WTC11 (cell line): ENCODE data around the gene TRIM58. TPM values are rescaled to one million over a fixed set of nuclear protein-coding genes. Genes with fewer than 3 reads are reported as not detected.

Experiments used
- ATAC-seq: fragments of 200-7000 bp; cut with Tn5 transposase; 2 replicates; pipeline ENCODE4 v1.10.0; 2021; ENCODE audit warnings: mild to moderate bottlenecking, moderate library complexity
- CTCF ChIA-PET: fragments of 300-600 bp; sonication (Branson Sonifier 250); formaldehyde crosslinking; loops from one replicate; lab custom pipeline; 2021; ENCODE audit warnings: antibody characterized with exemption; lab: Charles Lee
- POLR2A ChIA-PET: fragments of 350-600 bp; sonication (Branson Sonifier 250); formaldehyde crosslinking; loops from one replicate; lab custom pipeline; 2021; ENCODE audit warnings: antibody characterized with exemption; lab: Charles Lee
- DNase-seq: peaks from one replicate; pipeline ENCODE4 v3.0.0; 2021; ENCODE audit warnings: low spot score
- H3K27ac Mint-ChIP-seq: 2 replicates; pipeline ENCODE4 v1.8.0; 2021; ENCODE audit warnings: mixed read lengths
- H3K27me3 Mint-ChIP-seq: 2 replicates; pipeline ENCODE4 v1.8.0; 2021; ENCODE audit warnings: low read depth, mild to moderate bottlenecking, moderate library complexity, mixed read lengths
- H3K36me3 Mint-ChIP-seq: 2 replicates; pipeline ENCODE4 v1.8.0; 2021; ENCODE audit warnings: mixed read lengths
- H3K4me1 Mint-ChIP-seq: 2 replicates; pipeline ENCODE4 v1.8.0; 2022; ENCODE audit warnings: mixed read lengths
- H3K4me3 Mint-ChIP-seq: 2 replicates; pipeline ENCODE4 v1.8.0; 2021; ENCODE audit warnings: mild to moderate bottlenecking, moderate library complexity, mixed read lengths
- H3K9me3 Mint-ChIP-seq: 2 replicates; pipeline ENCODE4 v1.8.0; 2021; ENCODE audit warnings: mixed read lengths
- ARID4B ChIP-seq: sonication (generic); formaldehyde crosslinking; IDR thresholded peaks from 2 replicates; pipeline ENCODE4 v1.8.0; 2023; ENCODE audit warnings: missing genetic modification reagents, mild to moderate bottlenecking, borderline replicate concordance
- CDX4 ChIP-seq: fragments of 250-450 bp; sonication (Bioruptor Pico); IDR thresholded peaks from 2 replicates; pipeline ENCODE4 v1.9.0; 2021; ENCODE audit warnings: moderate library complexity, mild to moderate bottlenecking, inconsistent platforms, borderline replicate concordance
- E2F4 ChIP-seq: sonication (generic); formaldehyde crosslinking; IDR thresholded peaks from 2 replicates; pipeline ENCODE4 v1.8.1; 2022; ENCODE audit warnings: low read depth, mild to moderate bottlenecking, moderate library complexity, missing genetic modification reagents, borderline replicate concordance
- E2F5 ChIP-seq: sonication (generic); formaldehyde crosslinking; IDR thresholded peaks from 2 replicates; pipeline ENCODE4 v1.8.1; 2022; ENCODE audit warnings: mild to moderate bottlenecking, moderate library complexity, missing genetic modification reagents
- ELF4 ChIP-seq: sonication (generic); formaldehyde crosslinking; IDR thresholded peaks from 2 replicates; pipeline ENCODE4 v1.8.1; 2022; ENCODE audit warnings: low read depth, mild to moderate bottlenecking, moderate library complexity, missing genetic modification reagents
- GABPB1 ChIP-seq: sonication (generic); formaldehyde crosslinking; IDR thresholded peaks from 2 replicates; pipeline ENCODE4 v1.8.1; 2023; ENCODE audit warnings: mild to moderate bottlenecking, missing genetic modification reagents
- GTF2I ChIP-seq: fragments of 250-450 bp; sonication (Bioruptor Pico); conservative IDR thresholded peaks from 2 replicates; pipeline ENCODE4 v1.4.0; 2021; ENCODE audit warnings: mild to moderate bottlenecking
- MLX ChIP-seq: sonication (generic); formaldehyde crosslinking; IDR thresholded peaks from 2 replicates; pipeline ENCODE4 v1.8.1; 2023; ENCODE audit warnings: mild to moderate bottlenecking, missing genetic modification reagents, moderate library complexity
- NFYB ChIP-seq: sonication (generic); formaldehyde crosslinking; conservative IDR thresholded peaks from 2 replicates; pipeline ENCODE4 v1.8.0; 2022; ENCODE audit warnings: low read depth, missing genetic modification reagents
- NR1H2 ChIP-seq: sonication (generic); formaldehyde crosslinking; IDR thresholded peaks from 2 replicates; pipeline ENCODE4 v1.9.0; 2021; ENCODE audit warnings: mild to moderate bottlenecking, moderate library complexity, missing genetic modification reagents
- NR3C1 ChIP-seq: sonication (generic); formaldehyde crosslinking; conservative IDR thresholded peaks from 2 replicates; pipeline ENCODE4 v1.8.1; 2023; ENCODE audit warnings: low read depth, mild to moderate bottlenecking, missing genetic modification reagents
- PREB ChIP-seq: sonication (generic); formaldehyde crosslinking; IDR thresholded peaks from 2 replicates; pipeline ENCODE4 v1.8.1; 2022; ENCODE audit warnings: mild to moderate bottlenecking, missing genetic modification reagents, moderate library complexity, borderline replicate concordance
- PRRX2 ChIP-seq: fragments of 250-450 bp; sonication (Bioruptor Pico); IDR thresholded peaks from 2 replicates; pipeline ENCODE4 v1.8.0; 2021; ENCODE audit warnings: mild to moderate bottlenecking
- SOX15 ChIP-seq: fragments of 250-450 bp; sonication (Bioruptor Pico); IDR thresholded peaks from 2 replicates; pipeline ENCODE4 v1.9.0; 2021; ENCODE audit warnings: mild to moderate bottlenecking
- TEAD1 ChIP-seq: sonication (generic); formaldehyde crosslinking; IDR thresholded peaks from 2 replicates; pipeline ENCODE4 v1.8.0; 2022; ENCODE audit warnings: mild to moderate bottlenecking, missing genetic modification reagents
- ZNF317 ChIP-seq: sonication (generic); formaldehyde crosslinking; IDR thresholded peaks from 2 replicates; pipeline ENCODE4 v1.8.1; 2023; ENCODE audit warnings: low read depth, mild to moderate bottlenecking, moderate library complexity, missing genetic modification reagents, borderline replicate concordance
- ZNF396 ChIP-seq: fragments of 250-450 bp; sonication (Bioruptor Pico); IDR thresholded peaks from 2 replicates; pipeline ENCODE4 v1.8.0; 2021; ENCODE audit warnings: mild to moderate bottlenecking, moderate library complexity, borderline replicate concordance
- ZNF512 ChIP-seq: sonication (generic); formaldehyde crosslinking; IDR thresholded peaks from 2 replicates; pipeline ENCODE4 v1.8.1; 2022; ENCODE audit warnings: missing genetic modification reagents, borderline replicate concordance
- ZNF671 ChIP-seq: fragments of 250-450 bp; sonication (Bioruptor Pico); IDR thresholded peaks from 2 replicates; pipeline ENCODE4 v1.8.0; 2021; ENCODE audit warnings: mild to moderate bottlenecking
- total RNA-seq: library from RNA; stranded (reverse); gene quantifications from 3 replicates; pipeline ENCODE4 v1.2.3, GENCODE V29; 2021

Gene TRIM58
- total RNA-seq, 1 experiment from 2014 or later = 1.0 TPM

- no peak for TF ChIP-seq CDX4 (CRISPR knock-in tag)
- TF ChIP-seq ZNF512 (CRISPR knock-in tag) = no peak
- TF ChIP-seq MLX (CRISPR knock-in tag) = no peak
- TF ChIP-seq ZNF671 = no peak
- no peak for TF ChIP-seq TEAD1
- no peak for TF ChIP-seq ZNF396 (CRISPR knock-in tag)
- TF ChIP-seq NFYB (CRISPR knock-in tag) = no peak
- TF ChIP-seq E2F4 (CRISPR knock-in tag) = no peak
- no peak for TF ChIP-seq ARID4B (CRISPR knock-in tag)
- no peak for TF ChIP-seq ELF4
These were observed 31.6 kb upstream of the TRIM58 start (continued) for GRCh38 chr1:247825362-247825761.

GRCh38 chr1:247829656-247830055 is 27.3 kb upstream of the TRIM58 start:
- TF ChIP-seq ZNF317 (CRISPR knock-in tag) = no peak
- no peak for TF ChIP-seq PREB (CRISPR knock-in tag)
- TF ChIP-seq PRRX2 = no peak
- no peak for TF ChIP-seq GTF2I
- TF ChIP-seq E2F5 (CRISPR knock-in tag) = no peak
- TF ChIP-seq GABPB1 = no peak
- no peak for TF ChIP-seq ZNF396 (CRISPR knock-in tag)
- no peak for TF ChIP-seq SOX15 (CRISPR knock-in tag)
- no peak for TF ChIP-seq NR1H2
- no peak for TF ChIP-seq NFYB (CRISPR knock-in tag)
- TF ChIP-seq NR3C1 = no peak
- H3K36me3 Mint-ChIP-seq = peaks cover 18% of the 10 kb centered on the region
- H3K4me3 Mint-ChIP-seq = no peak overlapping the region
- ATAC-seq = no peak
- peaks cover 4% of the 10 kb centered on the region for H3K4me1 Mint-ChIP-seq
- H3K27me3 Mint-ChIP-seq = no peaks in the 10 kb centered on the region; the same call in 1 of the 2 replicates
- POLR2A ChIA-PET = no interaction called here
- CTCF ChIA-PET = interaction anchor here (1.7 kb wide), 1 partner anchor 28 kb away, joined by 3 read pairs; no protein-coding TSS in a partner anchor
- DNase-seq = no peak
- H3K9me3 Mint-ChIP-seq = peaks cover 39% of the 10 kb centered on the region
- H3K27ac Mint-ChIP-seq = no peak overlapping the region
